ENCODE measurements around the gene RTL1. TPM values are rescaled to one million over a fixed set of nuclear protein-coding genes. Genes with fewer than 3 reads are reported as not detected.

The RTL1 gene
- total and polyA plus RNA-seq, 8 donors: not detected

DNA sequence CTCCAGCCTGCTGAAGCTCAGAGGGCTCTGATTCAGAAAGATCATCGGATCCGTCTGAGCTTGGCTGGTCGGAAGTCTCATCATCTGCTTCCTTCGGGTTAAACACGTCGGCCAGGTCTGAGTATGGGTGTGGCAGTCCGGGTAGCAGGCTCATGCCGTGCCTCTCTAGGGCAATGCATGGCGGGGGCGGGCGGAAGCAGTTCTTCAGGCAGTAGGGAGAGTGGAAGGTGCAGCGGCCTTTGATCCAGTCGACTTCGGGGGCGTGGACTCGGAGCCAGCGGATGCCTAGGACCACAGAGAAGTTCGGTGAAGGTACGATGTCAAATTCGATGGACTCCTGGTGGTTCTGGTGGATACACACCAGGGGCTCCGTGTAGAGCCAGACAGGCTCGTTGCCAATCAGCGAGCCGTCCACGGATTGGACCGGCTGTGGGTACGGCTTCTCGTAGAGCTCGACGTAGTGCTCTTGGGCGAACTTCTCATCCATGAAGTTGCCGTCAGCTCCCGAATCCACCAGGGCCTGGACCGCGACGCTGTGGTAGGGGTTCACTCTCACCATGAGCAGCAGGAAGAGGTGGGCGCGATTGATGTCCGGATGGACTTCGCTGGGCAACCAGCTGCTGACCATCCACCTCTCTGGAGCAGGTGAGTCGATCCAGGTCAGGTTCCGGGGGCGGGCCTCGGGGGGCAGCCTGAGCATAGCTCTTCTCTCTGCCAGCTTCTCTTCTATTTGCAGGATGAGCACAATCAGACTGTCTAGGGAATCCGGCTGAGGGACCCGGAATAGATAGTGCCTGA, 20.3 kb downstream of the RTL1 start:
- 94 to 96% (median 94%) methylated on average over 36 to 46 of the region's 46 CpGs for WGBS, 5 donors
- H3K27ac ChIP-seq: no peak overlapping the region
- peaks cover 0 to 6% (median 0%) of the 10 kb centered on the region in 4 donors for H3K9me3 ChIP-seq
- TF ChIP-seq POLR2A (IDR thresholded peaks at IDR 0.05) (no peak), POLR2AphosphoS5 (IDR thresholded peaks at IDR 0.05) (no peak), EP300 (IDR thresholded peaks at IDR 0.05) (no peak), CTCF (IDR thresholded peaks at IDR 0.05) (no peak)
- no peak overlapping the region for H3K4me3 ChIP-seq
- intact Hi-C loops (cut with DNase I; ENCODE audit: low total_unique reads): no loop called here
- H3K36me3 ChIP-seq: peaks cover 0 to 8% (median 4%) of the 10 kb centered on the region in 4 donors
- H3K4me1 ChIP-seq: peaks cover 0 to 5% (median 0%) of the 10 kb centered on the region in 4 donors
- no peak for DNase-seq
- peaks cover 0 to 29% (median 3%) of the 10 kb centered on the region in 3 donors for H3K27me3 ChIP-seq

DNA sequence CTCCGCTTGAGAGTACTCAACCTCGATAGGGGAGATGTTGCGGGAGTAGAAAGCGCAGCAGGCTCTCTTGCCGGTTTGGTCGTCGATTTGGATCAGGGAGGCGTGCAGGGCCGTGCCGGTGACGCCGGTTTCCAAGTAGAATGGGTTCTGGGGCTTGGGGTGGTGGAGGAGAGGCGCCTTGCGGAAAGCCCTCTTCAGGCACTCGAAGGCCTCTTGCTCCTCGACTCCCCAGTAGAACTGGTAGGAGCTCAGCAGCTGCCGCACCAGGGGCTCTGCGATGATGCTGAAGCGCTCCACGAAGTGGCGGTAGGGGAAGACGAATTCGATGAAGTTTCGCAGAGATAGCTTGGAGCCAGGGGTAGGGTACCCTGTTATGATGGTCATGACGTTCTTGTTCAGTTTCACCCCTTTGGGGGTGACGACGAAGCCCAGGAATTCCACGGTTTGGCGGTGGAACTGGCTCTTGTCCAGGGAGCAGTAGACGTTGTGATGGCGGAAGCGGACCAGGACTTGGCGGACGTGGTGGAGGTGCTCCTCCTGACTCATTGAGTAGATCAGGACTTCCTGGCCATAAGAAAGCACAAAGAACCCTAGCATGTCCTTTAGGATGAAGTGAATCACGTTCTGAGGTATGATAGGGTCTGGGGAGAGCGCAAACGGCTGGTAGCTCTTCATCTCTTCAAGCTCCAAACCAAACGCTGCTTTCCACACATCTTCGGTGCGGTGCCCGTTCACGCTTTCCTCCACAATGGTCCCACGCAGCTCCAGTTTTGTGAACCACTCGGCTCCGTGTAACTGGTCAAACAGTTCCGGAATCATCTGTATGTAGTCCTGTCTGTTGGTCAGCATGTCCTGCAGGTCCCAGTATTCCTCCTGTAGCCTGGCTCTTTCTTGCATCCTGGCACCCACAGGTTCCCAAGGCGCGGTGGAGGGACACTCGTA, 21.2 kb downstream of the RTL1 start:
- H3K36me3 ChIP-seq: peaks cover 0 to 8% (median 4%) of the 10 kb centered on the region in 4 donors
- peaks cover 0 to 38% (median 6%) of the 10 kb centered on the region in 3 donors for H3K27me3 ChIP-seq
- no peak overlapping the region for H3K4me3 ChIP-seq
- H3K27ac ChIP-seq: no peak overlapping the region
- 91 to 95% (median 93%) methylated on average over 45 to 49 of the region's 49 CpGs for WGBS, 5 donors
- no peak for TF ChIP-seq POLR2A (IDR thresholded peaks at IDR 0.05)
- no peak for TF ChIP-seq POLR2AphosphoS5 (IDR thresholded peaks at IDR 0.05)
- no peak for TF ChIP-seq CTCF (IDR thresholded peaks at IDR 0.05)
- TF ChIP-seq EP300 (IDR thresholded peaks at IDR 0.05): no peak
- intact Hi-C loops (cut with DNase I; ENCODE audit: low total_unique reads): no loop called here
- peaks cover 0 to 6% (median 0%) of the 10 kb centered on the region in 4 donors for H3K9me3 ChIP-seq
- no peaks in the 10 kb centered on the region for H3K4me1 ChIP-seq
- no peak for DNase-seq

GRCh38 chr14:100881211-100882025, 22.1 kb downstream of the RTL1 start:
- Histone ChIP-seq H3K9me3 (peaks cover 0 to 6% (median 0%) of the 10 kb centered on the region in 4 donors), H3K4me1 (no peaks in the 10 kb centered on the region), H3K27ac (no peak overlapping the region), H3K4me3 (no peak overlapping the region), H3K27me3 (peaks cover 0 to 46% (median 6%) of the 10 kb centered on the region in 3 donors), H3K36me3 (peaks cover 0 to 8% (median 4%) of the 10 kb centered on the region in 4 donors)
- TF ChIP-seq POLR2A (IDR thresholded peaks at IDR 0.05) (no peak), POLR2AphosphoS5 (IDR thresholded peaks at IDR 0.05) (no peak), EP300 (IDR thresholded peaks at IDR 0.05) (no peak), CTCF (IDR thresholded peaks at IDR 0.05) (no peak)
- no peak for DNase-seq
- intact Hi-C loops (cut with DNase I; ENCODE audit: low total_unique reads): no loop called here
- 95 to 96% (median 95%) methylated on average over 38 of the region's 38 CpGs for WGBS, 5 donors

Data from stomach (tissue), 9 donors.